Upper lobe of left lung (tissue), 6 donors: Measurements from ENCODE around the gene OGFOD3. TPM values are rescaled to one million over a fixed set of nuclear protein-coding genes. Genes with fewer than 3 reads are reported as not detected.

ENCODE experiments used
- ATAC-seq, 2 donors: fragments of 200-7000 bp; cut with Tn5 transposase; one replicate each; pipeline ENCODE4 v1.9.1; 2022; ENCODE audit warnings: mild to moderate bottlenecking in 2 of 2, moderate library complexity in 2 of 2; ENCODE audit not compliant: low FRiP score in 2 of 2
- DNase-seq, 2 donors: peaks; one replicate each; pipeline ENCODE4 v3.0.0-alpha.2; 2019 to 2020
- H3K27ac ChIP-seq, 4 donors: fragments of 200-600 bp; sonication (generic); one replicate each; pipeline ENCODE4 v1.5.1; 2016 to 2019
- H3K27me3 ChIP-seq, 4 donors: fragments of 200-600 bp; sonication (generic); one replicate each; pipeline ENCODE4 v1.5.1; 2017 to 2019
- H3K36me3 ChIP-seq, 4 donors: fragments of 200-600 bp; sonication (generic); one replicate each; pipeline ENCODE4 v1.5.1; 2016 to 2019
- H3K4me1 ChIP-seq, 4 donors: fragments of 200-600 bp; sonication (generic); one replicate each; pipeline ENCODE4 v1.5.1; 2018 to 2019
- H3K4me3 ChIP-seq, 4 donors: fragments of 200-600 bp; sonication (generic); one replicate each; pipeline ENCODE4 v1.5.1; 2017 to 2019; ENCODE audit warnings: mild to moderate bottlenecking in 2 of 4, moderate library complexity in 1 of 4
- H3K9me3 ChIP-seq, 4 donors: fragments of 200-600 bp; sonication (generic); one replicate each; pipeline ENCODE4 v1.5.1; 2018 to 2019
- CTCF ChIP-seq, 6 experiments: fragments of 450-650 bp in 4 of 6; fragments of 200-600 bp in 2 of 6; sonication (generic) in 2 of 6; IDR thresholded peaks; one replicate each; pipeline ENCODE4 v1.5.1; 2016 to 2019; ENCODE audit warnings: antibody characterized with exemption in 6 of 6
- EP300 ChIP-seq, 4 donors: sonication (generic); formaldehyde crosslinking; IDR thresholded peaks; one replicate each; pipeline ENCODE4 v1.5.1; 2017; ENCODE audit warnings: antibody characterized with exemption in 4 of 4, control low read depth in 2 of 4
- POLR2A ChIP-seq, 4 donors: fragments of 450-650 bp; IDR thresholded peaks; one replicate each; pipeline ENCODE4 v1.5.1; 2016 to 2017; ENCODE audit warnings: antibody characterized with exemption in 4 of 4, mild to moderate bottlenecking in 2 of 4
- POLR2AphosphoS5 ChIP-seq, 2 donors: sonication (generic); formaldehyde crosslinking; IDR thresholded peaks; one replicate each; pipeline ENCODE4 v1.5.1; 2017; ENCODE audit warnings: antibody characterized with exemption in 2 of 2
- WGBS, 2 donors: methylation state at CpG; one replicate each; pipeline ENCODE4 v1.1.5; 2017 to 2018; 5-methylcytosine and 5-hydroxymethylcytosine counted together
- total RNA-seq, 6 donors: library from RNA; depleted of rRNA in 4 of 6; stranded (reverse); fragments of >200 nt in 4 of 6; gene quantifications; one replicate each; pipeline versions ENCODE4 v1.1.0 to v1.2.1, GENCODE V29; 2016 to 2021
- donor health status: DM: no; HTN: no; CAD: no; lungs with moderate emphysema.
- donor health status: DM: no; HTN: yes; CAD: no; lungs with severe emphysema.

Gene OGFOD3
- total RNA-seq, 6 donors from 2014 or later: 20.0 to 76.9 (median 38.2) TPM

GRCh38 chr17:82440469-82440981 is 22.1 kb upstream of the OGFOD3 start:
- Histone ChIP-seq H3K36me3 (peaks cover 4 to 79% (median 51%) of the 10 kb centered on the region in 4 donors), H3K27ac (peak overlapping the region in 3 of 4 donors; percentile 53 to 71 (median 68)), H3K27me3 (no peaks in the 10 kb centered on the region), H3K4me1 (peaks cover 8 to 25% (median 18%) of the 10 kb centered on the region in 4 donors), H3K4me3 (peak overlapping the region in 2 of 4 donors; percentile 1 to 4), H3K9me3 (no peaks in the 10 kb centered on the region)
- ATAC-seq (peak in 1 of 2 donors; percentile 42), DNase-seq (peak; percentile 40 to 75)
- TF ChIP-seq POLR2AphosphoS5 (IDR thresholded peaks at IDR 0.05) (no peak), POLR2A (IDR thresholded peaks at IDR 0.05) (peak in 1 of 4 donors; percentile 16)
- WGBS, 2 donors: 66 to 83% methylated on average over 19 to 22 of the region's 22 CpGs

- Histone ChIP-seq H3K4me3 (no peak overlapping the region), H3K9me3 (no peaks in the 10 kb centered on the region), H3K4me1 (peaks cover 1 to 19% (median 12%) of the 10 kb centered on the region in 4 donors), H3K27me3 (no peaks in the 10 kb centered on the region), H3K27ac (peak overlapping the region in 2 of 4 donors; percentile 68 to 71), H3K36me3 (peaks cover 4 to 80% (median 51%) of the 10 kb centered on the region in 4 donors)
- ATAC-seq (no peak), DNase-seq (peak in 1 of 2 donors; percentile 77)
- 95% methylated on average over 32 to 34 of the region's 34 CpGs for WGBS, 2 donors
- TF ChIP-seq POLR2AphosphoS5 (IDR thresholded peaks at IDR 0.05): no peak
- no peak for TF ChIP-seq CTCF (IDR thresholded peaks at IDR 0.05)
- no peak for TF ChIP-seq EP300 (IDR thresholded peaks at IDR 0.05)
- no peak for TF ChIP-seq POLR2A (IDR thresholded peaks at IDR 0.05)
These were observed 21.5 kb upstream of the OGFOD3 start for GRCh38 chr17:82439829-82440365.

- Histone ChIP-seq H3K9me3 (no peaks in the 10 kb centered on the region), H3K4me3 (no peak overlapping the region), H3K36me3 (peaks cover 4 to 74% (median 48%) of the 10 kb centered on the region in 4 donors), H3K4me1 (peaks cover 0 to 17% (median 11%) of the 10 kb centered on the region in 4 donors), H3K27me3 (no peaks in the 10 kb centered on the region), H3K27ac (no peak overlapping the region)
- ATAC-seq (no peak), DNase-seq (peak in 1 of 2 donors; percentile 74)
- TF ChIP-seq POLR2A (IDR thresholded peaks at IDR 0.05) (no peak), EP300 (IDR thresholded peaks at IDR 0.05) (no peak), CTCF (IDR thresholded peaks at IDR 0.05) (no peak), POLR2AphosphoS5 (IDR thresholded peaks at IDR 0.05) (no peak)
- 92 to 93% methylated on average over 7 to 25 of the region's 29 CpGs for whole genome bisulfite sequencing, 2 donors
These were observed 20.9 kb upstream of the OGFOD3 start for GRCh38 chr17:82439194-82439828.

GRCh38 chr17:82438401-82439193 is 20.2 kb upstream of the OGFOD3 start:
- no peaks in the 10 kb centered on the region for H3K27me3 ChIP-seq
- TF ChIP-seq EP300 (IDR thresholded peaks at IDR 0.05): no peak
- no peak for TF ChIP-seq CTCF (IDR thresholded peaks at IDR 0.05)
- TF ChIP-seq POLR2AphosphoS5 (IDR thresholded peaks at IDR 0.05): no peak
- TF ChIP-seq POLR2A (IDR thresholded peaks at IDR 0.05): no peak
- no peak for ATAC-seq
- H3K4me1 ChIP-seq: peaks cover 0 to 17% (median 11%) of the 10 kb centered on the region in 4 donors
- peak in 1 of 2 donors; percentile 68 for DNase-seq
- WGBS, 2 donors: 67 to 90% methylated on average over 3 to 26 of the region's 26 CpGs
- H3K36me3 ChIP-seq: peaks cover 4 to 69% (median 47%) of the 10 kb centered on the region in 4 donors
- H3K9me3 ChIP-seq: no peaks in the 10 kb centered on the region
- no peak overlapping the region for H3K27ac ChIP-seq
- no peak overlapping the region for H3K4me3 ChIP-seq

GRCh38 chr17:82437325-82437668 is 18.9 kb upstream of the OGFOD3 start:
- H3K27me3 ChIP-seq: no peaks in the 10 kb centered on the region
- DNase-seq: no peak
- H3K4me3 ChIP-seq: no peak overlapping the region
- no peak for ATAC-seq
- peaks cover 0 to 17% (median 11%) of the 10 kb centered on the region in 4 donors for H3K4me1 ChIP-seq
- no peaks in the 10 kb centered on the region for H3K9me3 ChIP-seq
- WGBS, 2 donors: 87 to 95% methylated on average over 16 to 18 of the region's 18 CpGs
- TF ChIP-seq CTCF (IDR thresholded peaks at IDR 0.05): no peak
- no peak overlapping the region for H3K27ac ChIP-seq
- H3K36me3 ChIP-seq: peaks cover under 1 to 56% (median 34%) of the 10 kb centered on the region in 4 donors
